Gastrocnemius medialis (tissue), 4 donors: ENCODE results near the gene PCDHGA8.

Experiments used
- POLR2A ChIP-seq, 2 donors: fragments of 450-650 bp; IDR thresholded peaks; one replicate each; pipeline ENCODE4 v1.6.1; 2017; ENCODE audit warnings: antibody characterized with exemption in 2 of 2, mild to moderate bottlenecking in 2 of 2, moderate library complexity in 2 of 2
- TF ChIP-seq, protein P1 (sequence below), 5 experiments: fragments of 450-650 bp in 3 of 5; fragments of 200-600 bp in 2 of 5; sonication (generic) in 2 of 5; IDR thresholded peaks in 4 of 5; conservative IDR thresholded peaks in 1 of 5; 1 replicate in 4 of 5; 2 replicates in 1 of 5; pipeline ENCODE4 v1.5.1; 2016 to 2019; ENCODE audit warnings: antibody characterized with exemption in 5 of 5, mild to moderate bottlenecking in 3 of 5, moderate library complexity in 3 of 5

DNA sequence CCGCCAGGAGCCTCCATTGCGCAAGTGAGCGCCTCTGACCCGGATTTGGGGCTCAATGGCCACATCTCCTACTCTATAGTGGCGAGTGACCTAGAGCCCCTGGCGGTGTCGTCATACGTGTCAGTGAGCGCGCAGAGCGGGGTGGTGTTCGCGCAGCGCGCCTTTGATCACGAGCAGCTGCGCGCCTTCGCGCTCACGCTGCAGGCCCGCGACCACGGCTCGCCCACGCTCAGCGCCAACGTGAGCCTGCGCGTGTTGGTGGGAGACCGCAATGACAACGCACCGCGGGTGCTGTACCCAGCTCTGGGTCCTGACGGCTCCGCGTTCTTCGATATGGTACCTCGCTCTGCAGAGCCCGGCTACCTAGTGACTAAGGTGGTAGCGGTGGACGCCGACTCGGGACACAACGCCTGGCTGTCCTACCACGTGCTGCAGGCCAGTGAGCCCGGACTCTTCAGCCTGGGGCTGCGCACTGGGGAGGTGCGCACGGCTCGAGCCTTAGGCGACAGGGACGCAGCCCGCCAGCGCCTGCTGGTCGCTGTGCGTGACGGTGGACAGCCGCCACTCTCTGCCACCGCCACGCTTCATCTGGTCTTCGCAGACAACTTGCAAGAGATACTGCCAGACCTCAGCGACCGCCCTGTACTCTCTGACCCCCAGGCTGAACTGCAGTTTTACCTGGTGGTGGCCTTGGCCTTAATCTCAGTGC lies 17.3 kb downstream of the PCDHGA8 start:
- TF ChIP-seq, protein P1, sequence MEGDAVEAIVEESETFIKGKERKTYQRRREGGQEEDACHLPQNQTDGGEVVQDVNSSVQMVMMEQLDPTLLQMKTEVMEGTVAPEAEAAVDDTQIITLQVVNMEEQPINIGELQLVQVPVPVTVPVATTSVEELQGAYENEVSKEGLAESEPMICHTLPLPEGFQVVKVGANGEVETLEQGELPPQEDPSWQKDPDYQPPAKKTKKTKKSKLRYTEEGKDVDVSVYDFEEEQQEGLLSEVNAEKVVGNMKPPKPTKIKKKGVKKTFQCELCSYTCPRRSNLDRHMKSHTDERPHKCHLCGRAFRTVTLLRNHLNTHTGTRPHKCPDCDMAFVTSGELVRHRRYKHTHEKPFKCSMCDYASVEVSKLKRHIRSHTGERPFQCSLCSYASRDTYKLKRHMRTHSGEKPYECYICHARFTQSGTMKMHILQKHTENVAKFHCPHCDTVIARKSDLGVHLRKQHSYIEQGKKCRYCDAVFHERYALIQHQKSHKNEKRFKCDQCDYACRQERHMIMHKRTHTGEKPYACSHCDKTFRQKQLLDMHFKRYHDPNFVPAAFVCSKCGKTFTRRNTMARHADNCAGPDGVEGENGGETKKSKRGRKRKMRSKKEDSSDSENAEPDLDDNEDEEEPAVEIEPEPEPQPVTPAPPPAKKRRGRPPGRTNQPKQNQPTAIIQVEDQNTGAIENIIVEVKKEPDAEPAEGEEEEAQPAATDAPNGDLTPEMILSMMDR (IDR thresholded peaks at IDR 0.05 in 4 of 5, conservative IDR thresholded peaks at IDR 0.05 in 1 of 5): no peak
- TF ChIP-seq POLR2A (IDR thresholded peaks at IDR 0.05): no peak
